Astrocyte of the spinal cord (primary cell): ENCODE measurements around the gene DCDC2.
"Not testable (repeated sequence)": the region's sequence is repeated elsewhere in the genome, so short reads cannot be mapped to it uniquely, and the experiment has no call there.

Experiments used
- DNase-seq: peaks from one replicate; pipeline ENCODE4 v3.0.0; 2011; ENCODE audit warnings: low read depth, low spot score
- H3K4me3 ChIP-seq: 2 replicates; pipeline ENCODE4 v1.5.1; 2011; ENCODE audit warnings: low read depth, mild to moderate bottlenecking, low read length, moderate library complexity
- in situ Hi-C: cut with HindIII; loops from 2 replicates; pipeline ENCODE4 v1.10.0; 2017; ENCODE audit warnings: low sequenced_read_pairs
- TF ChIP-seq, protein P1 (sequence below): IDR thresholded peaks from 2 replicates; pipeline ENCODE4 v1.5.1; 2012; ENCODE audit warnings: low read depth, mild to moderate bottlenecking, low read length, inconsistent platforms

The DCDC2 gene

GRCh38 chr6:24376871-24377270 lies 19.0 kb upstream of the DCDC2 start:
- TF ChIP-seq, protein P1, sequence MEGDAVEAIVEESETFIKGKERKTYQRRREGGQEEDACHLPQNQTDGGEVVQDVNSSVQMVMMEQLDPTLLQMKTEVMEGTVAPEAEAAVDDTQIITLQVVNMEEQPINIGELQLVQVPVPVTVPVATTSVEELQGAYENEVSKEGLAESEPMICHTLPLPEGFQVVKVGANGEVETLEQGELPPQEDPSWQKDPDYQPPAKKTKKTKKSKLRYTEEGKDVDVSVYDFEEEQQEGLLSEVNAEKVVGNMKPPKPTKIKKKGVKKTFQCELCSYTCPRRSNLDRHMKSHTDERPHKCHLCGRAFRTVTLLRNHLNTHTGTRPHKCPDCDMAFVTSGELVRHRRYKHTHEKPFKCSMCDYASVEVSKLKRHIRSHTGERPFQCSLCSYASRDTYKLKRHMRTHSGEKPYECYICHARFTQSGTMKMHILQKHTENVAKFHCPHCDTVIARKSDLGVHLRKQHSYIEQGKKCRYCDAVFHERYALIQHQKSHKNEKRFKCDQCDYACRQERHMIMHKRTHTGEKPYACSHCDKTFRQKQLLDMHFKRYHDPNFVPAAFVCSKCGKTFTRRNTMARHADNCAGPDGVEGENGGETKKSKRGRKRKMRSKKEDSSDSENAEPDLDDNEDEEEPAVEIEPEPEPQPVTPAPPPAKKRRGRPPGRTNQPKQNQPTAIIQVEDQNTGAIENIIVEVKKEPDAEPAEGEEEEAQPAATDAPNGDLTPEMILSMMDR = no peak
- in situ Hi-C loops = no loop called here
- H3K4me3 ChIP-seq = no peak overlapping the region
- no peak for DNase-seq

DNA sequence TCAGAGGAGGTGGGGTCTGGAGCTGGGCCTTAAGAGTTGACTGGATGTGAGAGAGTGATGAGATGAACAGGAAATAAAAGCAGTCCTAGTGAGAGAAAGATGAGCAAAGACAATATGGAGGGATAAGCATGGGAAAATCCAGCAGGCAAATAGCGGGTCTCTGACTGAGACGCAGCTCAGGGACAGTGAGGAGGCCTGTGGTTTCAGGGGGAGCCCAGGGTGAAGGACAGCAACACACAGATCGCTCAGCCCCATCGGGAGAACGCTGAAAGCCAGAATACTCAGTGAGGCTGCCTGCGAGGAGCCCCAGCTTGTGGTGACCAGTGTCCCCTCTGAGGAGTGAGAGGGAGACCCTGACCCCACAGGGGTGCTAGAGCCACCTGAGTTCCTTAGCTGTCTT lies 16.8 kb upstream of the DCDC2 start:
- H3K4me3 ChIP-seq = no peak overlapping the region
- TF ChIP-seq, protein P1 = no peak

DNA sequence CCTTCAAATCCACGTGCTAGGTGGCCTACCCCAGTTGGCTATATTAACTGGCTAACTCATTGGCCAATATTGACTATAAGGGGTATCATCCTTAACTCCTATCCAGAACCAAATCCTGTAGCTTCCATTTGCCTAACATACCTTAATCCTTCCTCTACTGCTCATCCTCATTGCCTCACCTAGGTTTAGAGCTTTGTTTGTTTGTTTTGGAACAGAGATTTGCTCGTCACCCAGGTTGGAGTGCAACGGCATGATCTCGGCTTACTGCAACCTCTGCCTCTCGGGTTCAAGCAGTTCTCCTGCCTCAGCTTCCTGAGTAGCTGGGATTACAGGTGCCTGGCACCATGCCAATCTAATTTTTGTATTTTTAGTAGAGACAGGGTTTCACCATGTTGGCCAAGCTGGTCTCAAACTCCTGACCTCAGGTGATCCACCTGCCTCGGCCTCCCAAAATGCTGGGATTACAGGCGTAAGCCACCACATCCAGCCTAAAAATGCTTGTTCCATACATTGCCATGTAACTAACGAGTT lies 7.3 kb upstream of the DCDC2 start:
- in situ Hi-C loops, DNase-seq, H3K4me3 ChIP-seq: not testable (repeated sequence)

More for the DNA sequence above, 16.8 kb upstream of the DCDC2 start:
- DNase-seq = no peak
- in situ Hi-C loops = no loop called here

DNA sequence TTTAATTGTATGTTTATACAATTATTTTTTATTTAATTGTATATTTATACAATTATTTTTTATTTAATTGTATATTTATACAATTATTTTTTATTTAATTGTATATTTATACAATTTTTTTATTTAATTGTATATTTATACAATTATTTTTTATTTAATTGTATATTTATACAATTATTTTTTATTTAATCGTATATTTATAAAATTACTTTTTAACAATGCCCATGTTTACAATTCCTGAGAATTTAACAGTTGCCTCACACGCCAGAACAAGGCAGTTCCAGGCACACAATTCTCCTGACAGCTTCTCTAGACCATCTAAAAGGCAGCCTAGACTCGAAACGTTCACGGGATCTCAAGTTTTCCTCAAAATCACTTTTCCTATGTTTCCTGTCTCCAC lies 4.5 kb upstream of the DCDC2 start:
- H3K4me3 ChIP-seq, in situ Hi-C loops, DNase-seq: not testable (repeated sequence)

DNA sequence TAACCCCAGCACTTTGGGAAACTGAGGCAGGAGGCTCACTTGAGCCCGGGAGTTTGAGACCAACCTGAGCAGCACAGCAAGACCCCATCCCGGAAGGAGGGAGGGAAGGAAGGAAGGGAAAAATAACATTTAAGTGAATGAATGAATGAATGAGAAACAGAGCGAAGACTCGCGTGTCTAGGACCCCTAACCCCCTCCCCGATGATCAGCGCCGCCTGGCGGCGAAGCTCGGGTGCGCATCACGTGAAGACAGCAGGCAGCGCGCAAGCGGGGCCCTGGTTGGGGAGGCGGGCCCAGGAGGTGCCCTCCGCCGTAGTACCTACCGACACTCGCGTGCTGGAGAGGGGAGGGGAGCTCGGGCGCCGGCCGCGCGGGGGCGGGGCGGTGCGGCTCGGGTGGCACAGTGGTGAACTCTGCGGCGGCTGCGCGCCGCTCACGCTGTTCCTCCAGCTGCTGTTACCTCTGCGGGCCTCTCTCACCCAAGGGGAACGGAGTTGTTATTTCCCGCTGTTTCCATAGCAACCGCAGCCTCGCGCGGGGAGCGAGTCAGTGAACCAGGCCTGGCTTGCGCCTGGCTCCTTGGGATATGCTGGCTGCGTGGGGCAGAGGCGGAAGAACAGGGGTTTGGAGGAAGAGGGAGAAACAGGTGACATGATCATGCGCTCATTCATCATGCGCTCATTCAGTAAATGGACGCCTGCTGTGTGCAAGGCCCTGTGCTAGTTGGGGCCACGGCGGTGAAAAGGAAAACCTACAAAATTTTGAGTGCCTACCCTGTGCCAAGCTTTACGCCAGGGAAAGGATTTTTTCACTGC lies 2.0 kb upstream of the DCDC2 start:
- in situ Hi-C loops = no loop called here
- peak; percentile 84 for DNase-seq
- TF ChIP-seq, protein P1 = peak; percentile 91
- peak overlapping the region; percentile 39 for H3K4me3 ChIP-seq

DNA sequence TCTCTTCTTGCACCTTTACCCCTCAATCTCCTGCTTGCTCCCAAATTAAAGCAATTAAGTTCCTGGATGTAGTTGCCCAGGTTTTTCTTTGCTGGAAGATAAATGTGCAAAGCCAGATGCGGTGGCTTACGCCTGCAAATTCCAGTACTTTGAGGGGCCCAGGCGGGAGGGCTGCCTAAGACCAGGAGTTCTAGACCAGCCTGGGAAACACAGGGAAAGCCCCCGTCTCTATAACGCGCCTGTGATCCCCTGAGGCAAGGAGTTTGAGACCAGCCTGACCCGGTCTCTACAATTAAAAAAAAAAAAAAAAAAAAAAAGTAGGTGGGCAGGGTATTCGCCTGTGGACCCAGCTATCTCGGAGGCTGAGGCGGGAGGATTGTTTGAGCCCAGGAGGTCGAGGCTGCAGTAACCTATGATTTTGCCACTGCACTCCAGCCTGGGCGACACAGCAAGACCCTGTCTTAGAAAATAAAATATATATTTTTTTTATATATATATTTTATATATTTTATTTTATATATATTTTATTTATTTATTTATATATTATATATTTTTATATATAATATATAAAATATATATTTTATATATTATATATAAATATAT lies 461 bp upstream of the DCDC2 start:
- no peak for DNase-seq
- peak overlapping the region; percentile 20 for H3K4me3 ChIP-seq
- in situ Hi-C loops = no loop called here
- TF ChIP-seq, protein P1 = no peak

GRCh38 chr6:24356310-24356973 lies 1.4 kb downstream of the DCDC2 start:
- H3K4me3 ChIP-seq = no peak overlapping the region
- DNase-seq = no peak
- in situ Hi-C loops = no loop called here
- TF ChIP-seq, protein P1 = no peak
